ENCODE data around the gene RAB12. TPM values are rescaled to one million over a fixed set of nuclear protein-coding genes. Genes with fewer than 3 reads are reported as not detected.
A peak's percentile ranks its signal among the peaks of the same experiment; 100 is the strongest.

Gene RAB12
- total RNA-seq, 4 donors from 2014 or later: 21.4 to 37.1 (median 28.4) TPM

GRCh38 chr18:8609659-8610458, 622 bp downstream of the RAB12 start:
- Histone ChIP-seq H3K27ac (peak overlapping the region; percentile 54 to 73 (median 68)), H3K4me1 (peaks cover 0 to 24% (median 8%) of the 10 kb centered on the region in 4 donors), H3K36me3 (no peaks in the 10 kb centered on the region), H3K4me3 (peak overlapping the region; percentile 83 to 94 (median 86)), H3K9me3 (no peaks in the 10 kb centered on the region), H3K27me3 (no peaks in the 10 kb centered on the region)
- TF ChIP-seq CTCF (IDR thresholded peaks at IDR 0.05) (no peak), POLR2A (IDR thresholded peaks at IDR 0.05) (no peak)
- DNase-seq: peak in 1 of 3 donors; percentile 55

- no peaks in the 10 kb centered on the region for H3K27me3 ChIP-seq
- H3K9me3 ChIP-seq: no peaks in the 10 kb centered on the region
- H3K4me1 ChIP-seq: peaks cover 0 to 28% (median 8%) of the 10 kb centered on the region in 4 donors
- H3K4me3 ChIP-seq: peak overlapping the region; percentile 83 to 94 (median 86)
- TF ChIP-seq POLR2A (IDR thresholded peaks at IDR 0.05): no peak
- TF ChIP-seq CTCF (IDR thresholded peaks at IDR 0.05): no peak
- no peak for DNase-seq
- peak overlapping the region in 3 of 4 donors; percentile 54 to 73 (median 65) for H3K27ac ChIP-seq
- H3K36me3 ChIP-seq: no peaks in the 10 kb centered on the region
These were observed 1.2 kb downstream of the RAB12 start for GRCh38 chr18:8610459-8610851.

- Histone ChIP-seq H3K9me3 (no peaks in the 10 kb centered on the region), H3K4me1 (peaks cover 0 to 41% (median 8%) of the 10 kb centered on the region in 4 donors), H3K4me3 (no peak overlapping the region), H3K27me3 (no peaks in the 10 kb centered on the region), H3K36me3 (no peaks in the 10 kb centered on the region), H3K27ac (no peak overlapping the region)
- TF ChIP-seq POLR2A (IDR thresholded peaks at IDR 0.05) (no peak), CTCF (IDR thresholded peaks at IDR 0.05) (no peak)
- DNase-seq: no peak
These were observed 2.8 kb downstream of the RAB12 start for GRCh38 chr18:8611916-8612576.

- TF ChIP-seq CTCF (IDR thresholded peaks at IDR 0.05): no peak
- no peak for TF ChIP-seq POLR2A (IDR thresholded peaks at IDR 0.05)
- Histone ChIP-seq H3K27ac (peak overlapping the region in 1 of 4 donors; percentile 11), H3K4me1 (peaks cover 0 to 41% (median 8%) of the 10 kb centered on the region in 4 donors)
These were observed 5.6 kb downstream of the RAB12 start for GRCh38 chr18:8614875-8615274.

GRCh38 chr18:8615397-8616027, 6.3 kb downstream of the RAB12 start:
- no peak for TF ChIP-seq POLR2A (IDR thresholded peaks at IDR 0.05)
- TF ChIP-seq CTCF (IDR thresholded peaks at IDR 0.05): no peak
- H3K27me3 ChIP-seq: no peaks in the 10 kb centered on the region
- H3K27ac ChIP-seq: peak overlapping the region in 1 of 4 donors; percentile 52
- H3K9me3 ChIP-seq: no peaks in the 10 kb centered on the region
- H3K4me1 ChIP-seq: peaks cover 0 to 45% (median 8%) of the 10 kb centered on the region in 4 donors
- no peaks in the 10 kb centered on the region for H3K36me3 ChIP-seq
- no peak overlapping the region for H3K4me3 ChIP-seq
- no peak for DNase-seq

More at GRCh38 chr18:8614875-8615274, 5.6 kb downstream of the RAB12 start:
- Histone ChIP-seq H3K27me3 (no peaks in the 10 kb centered on the region), H3K4me3 (no peak overlapping the region), H3K36me3 (no peaks in the 10 kb centered on the region), H3K9me3 (no peaks in the 10 kb centered on the region)
- DNase-seq: no peak
